ENCODE measurements around the gene TC2N.
"Not testable (repeated sequence)": the region's sequence is repeated elsewhere in the genome, so short reads cannot be mapped to it uniquely, and the experiment has no call there.

The TC2N gene

DNA sequence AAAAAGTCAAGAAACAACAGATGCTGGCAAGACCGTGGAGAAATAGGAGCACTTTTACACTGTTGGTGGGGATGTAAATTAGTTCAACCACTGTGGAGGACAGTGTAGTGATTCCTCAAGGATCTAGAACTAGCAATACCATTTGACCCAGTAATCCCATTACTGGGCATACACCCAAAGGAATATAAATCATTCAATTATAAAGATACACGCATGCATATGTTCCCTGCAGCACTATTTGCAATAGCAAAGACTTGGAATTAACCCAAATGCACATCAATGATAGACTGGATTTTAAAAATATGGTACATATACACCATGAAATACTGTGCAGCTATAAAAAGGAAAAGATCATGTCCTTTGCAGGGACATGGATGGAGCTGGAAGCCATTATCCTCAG, 117.5 kb downstream of the TC2N start:
- no peak overlapping the region for H3K4me3 ChIP-seq (ENCODE audit: control insufficient read depth, low read depth, low read length)
- no peak for DNase-seq (ENCODE audit: low read depth)
- no peak for TF ChIP-seq CTCF (IDR thresholded peaks at IDR 0.05; ENCODE audit: control insufficient read depth, insufficient read depth, low read depth, low read length, missing control alignments)

GRCh38 chr14:91748049-91748448, 119.3 kb downstream of the TC2N start:
- no peak for TF ChIP-seq CTCF (IDR thresholded peaks at IDR 0.05; ENCODE audit: control insufficient read depth, insufficient read depth, low read depth, low read length, missing control alignments)
- no peak for DNase-seq (ENCODE audit: low read depth)
- no peak overlapping the region for H3K4me3 ChIP-seq (ENCODE audit: control insufficient read depth, low read depth, low read length)

DNA sequence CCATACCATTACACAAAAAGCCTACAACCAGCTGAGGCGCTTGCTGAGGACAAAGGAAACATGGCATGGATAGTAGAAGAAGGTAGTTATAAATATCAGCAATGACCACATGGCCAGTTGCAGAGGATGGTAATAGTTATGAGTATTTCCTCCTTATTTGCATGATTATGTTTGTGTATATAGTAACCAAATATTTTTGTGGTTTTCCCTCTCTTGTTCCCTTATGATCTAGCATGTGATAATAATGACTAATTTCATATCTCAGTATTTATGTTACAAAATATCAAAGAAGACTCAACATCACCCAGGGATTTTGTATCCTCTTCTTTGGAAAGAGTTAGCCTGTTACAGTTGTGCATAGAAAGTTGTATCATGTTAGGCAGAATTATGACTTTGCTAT, 122.0 kb downstream of the TC2N start:
- no peak overlapping the region for H3K4me3 ChIP-seq (ENCODE audit: control insufficient read depth, low read depth, low read length)
- TF ChIP-seq CTCF (IDR thresholded peaks at IDR 0.05; ENCODE audit: control insufficient read depth, insufficient read depth, low read depth, low read length, missing control alignments), result no peak
- no peak for DNase-seq (ENCODE audit: low read depth)

- DNase-seq (ENCODE audit: low read depth), result no peak
- H3K4me3 ChIP-seq (ENCODE audit: control insufficient read depth, low read depth, low read length), result no peak overlapping the region
- no peak for TF ChIP-seq CTCF (IDR thresholded peaks at IDR 0.05; ENCODE audit: control insufficient read depth, insufficient read depth, low read depth, low read length, missing control alignments)
Observed at GRCh38 chr14:91744068-91744480, 123.3 kb downstream of the TC2N start.

DNA sequence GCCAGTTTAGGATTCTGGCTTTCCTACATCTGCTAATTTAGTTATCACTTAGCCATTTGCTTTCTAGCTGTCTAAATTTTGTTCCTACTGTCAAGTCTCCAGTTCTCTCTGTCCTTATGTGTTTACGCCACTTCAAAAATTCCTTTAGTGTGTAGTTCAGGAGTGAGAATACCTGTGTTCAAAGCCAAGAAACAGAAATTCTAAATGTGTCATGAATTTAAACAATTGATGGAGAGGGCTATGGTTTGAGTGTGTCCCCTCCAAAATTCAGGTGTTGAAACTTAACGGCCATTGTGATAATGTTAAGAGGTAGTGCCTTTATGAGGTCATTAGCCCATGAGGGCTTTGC, 124.1 kb downstream of the TC2N start:
- TF ChIP-seq CTCF (IDR thresholded peaks at IDR 0.05; ENCODE audit: control insufficient read depth, insufficient read depth, low read depth, low read length, missing control alignments), result no peak
- DNase-seq (ENCODE audit: low read depth), result no peak
- H3K4me3 ChIP-seq (ENCODE audit: control insufficient read depth, low read depth, low read length), result no peak overlapping the region

GRCh38 chr14:91742621-91743304, 124.6 kb downstream of the TC2N start:
- DNase-seq (ENCODE audit: low read depth), result no peak
- no peak overlapping the region for H3K4me3 ChIP-seq (ENCODE audit: control insufficient read depth, low read depth, low read length)

GRCh38 chr14:91739867-91740266, 127.5 kb downstream of the TC2N start:
- not testable (repeated sequence) for DNase-seq (ENCODE audit: low read depth); H3K4me3 ChIP-seq (ENCODE audit: control insufficient read depth, low read depth, low read length)

More at GRCh38 chr14:91742621-91743304, 124.6 kb downstream of the TC2N start:
- TF ChIP-seq CTCF (IDR thresholded peaks at IDR 0.05; ENCODE audit: control insufficient read depth, insufficient read depth, low read depth, low read length, missing control alignments), result no peak

All from AG09309 (cell line).